Measurements from ENCODE around the gene ITGB8. TPM values are rescaled to one million over a fixed set of nuclear protein-coding genes. Genes with fewer than 3 reads are reported as not detected.

The ITGB8 gene
- total and polyA plus RNA-seq, 2 experiments from 2014 or later, result 3.3 to 9.9 TPM

GRCh38 chr7:20449176-20449575 is 118.5 kb downstream of the ITGB8 start:
- Histone ChIP-seq H2AFZ (no peak overlapping the region), H3K4me1 (ENCODE audit: insufficient read depth) (no peaks in the 10 kb centered on the region), H3K79me2 (ENCODE audit: insufficient read depth) (no peaks in the 10 kb centered on the region), H3K36me3 (ENCODE audit: low read depth) (no peaks in the 10 kb centered on the region), H3F3A (ENCODE audit: insufficient read depth) (no peaks in the 10 kb centered on the region), H4K20me1 (ENCODE audit: insufficient read depth) (no peaks in the 10 kb centered on the region), H3K9ac (no peak overlapping the region), H3K4me3 (no peak overlapping the region), H3K9me2 (ENCODE audit: insufficient read depth) (no peaks in the 10 kb centered on the region), H3K27me3 (replicated peaks; ENCODE audit: insufficient read depth) (0 out of 2 replicates have a peak, but pooled peaks cover 8% of the 10 kb centered on the region), H3K27ac (no peak overlapping the region), H3K9me3 (ENCODE audit: low read depth) (no peaks in the 10 kb centered on the region), H3K4me2 (ENCODE audit: unreplicated experiment) (no peak overlapping the region)
- in situ Hi-C loops (cut with MboI), result no loop called here
- no peak for TF ChIP-seq EZH2 (IDR thresholded peaks at IDR 0.05; ENCODE audit: insufficient read depth, poor library complexity, severe bottlenecking)
- TF ChIP-seq EZH2phosphoT487 (IDR thresholded peaks at IDR 0.05; ENCODE audit: insufficient read depth, low read depth), result no peak
- DNase-seq, result no peak
- WGBS, 2 experiments (ENCODE audit: low coverage in 1 of 2, low lambda C conversion rate in 2 of 2, missing lambda C conversion rate in 2 of 2), result 63% methylated on average over 3 of the region's 3 CpGs

- no peaks in the 10 kb centered on the region for H3K79me2 ChIP-seq (ENCODE audit: insufficient read depth)
- H4K20me1 ChIP-seq (ENCODE audit: insufficient read depth), result no peaks in the 10 kb centered on the region
- no peaks in the 10 kb centered on the region for H3K9me3 ChIP-seq (ENCODE audit: low read depth)
- no peaks in the 10 kb centered on the region for H3K9me2 ChIP-seq (ENCODE audit: insufficient read depth)
- H3K4me2 ChIP-seq (ENCODE audit: unreplicated experiment), result no peak overlapping the region
- 53 to 71% methylated on average over 2 of the region's 2 CpGs for WGBS, 2 experiments (ENCODE audit: low coverage in 1 of 2, low lambda C conversion rate in 2 of 2, missing lambda C conversion rate in 2 of 2)
- H3K4me1 ChIP-seq (ENCODE audit: insufficient read depth), result no peaks in the 10 kb centered on the region
- in situ Hi-C loops (cut with MboI), result no loop called here
- no peak overlapping the region for H2AFZ ChIP-seq
- H3K4me3 ChIP-seq, result no peak overlapping the region
- no peak overlapping the region for H3K27ac ChIP-seq
- H3F3A ChIP-seq (ENCODE audit: insufficient read depth), result no peaks in the 10 kb centered on the region
- 0 out of 2 replicates have a peak, but pooled peaks cover 8% of the 10 kb centered on the region for H3K27me3 ChIP-seq (replicated peaks; ENCODE audit: insufficient read depth)
- DNase-seq, result no peak
- no peaks in the 10 kb centered on the region for H3K36me3 ChIP-seq (ENCODE audit: low read depth)
- TF ChIP-seq EZH2phosphoT487 (IDR thresholded peaks at IDR 0.05; ENCODE audit: insufficient read depth, low read depth), result no peak
- no peak for TF ChIP-seq EZH2 (IDR thresholded peaks at IDR 0.05; ENCODE audit: insufficient read depth, poor library complexity, severe bottlenecking)
- H3K9ac ChIP-seq, result no peak overlapping the region
Observed at GRCh38 chr7:20450536-20450935, 119.8 kb downstream of the ITGB8 start.

- no peak overlapping the region for H3K27ac ChIP-seq
- TF ChIP-seq EZH2 (IDR thresholded peaks at IDR 0.05; ENCODE audit: insufficient read depth, poor library complexity, severe bottlenecking), result no peak
- no peak for TF ChIP-seq EZH2phosphoT487 (IDR thresholded peaks at IDR 0.05; ENCODE audit: insufficient read depth, low read depth)
- no peaks in the 10 kb centered on the region for H3K4me1 ChIP-seq (ENCODE audit: insufficient read depth)
- H4K20me1 ChIP-seq (ENCODE audit: insufficient read depth), result no peaks in the 10 kb centered on the region
- no peak overlapping the region for H3K4me2 ChIP-seq (ENCODE audit: unreplicated experiment)
- H3K79me2 ChIP-seq (ENCODE audit: insufficient read depth), result no peaks in the 10 kb centered on the region
- H3K9ac ChIP-seq, result no peak overlapping the region
- H3K36me3 ChIP-seq (ENCODE audit: low read depth), result no peaks in the 10 kb centered on the region
- no peaks in the 10 kb centered on the region for H3K27me3 ChIP-seq (replicated peaks; ENCODE audit: insufficient read depth)
- H3K9me2 ChIP-seq (ENCODE audit: insufficient read depth), result no peaks in the 10 kb centered on the region
- no peak for DNase-seq
- no peak overlapping the region for H2AFZ ChIP-seq
- H3K4me3 ChIP-seq, result no peak overlapping the region
- no peaks in the 10 kb centered on the region for H3F3A ChIP-seq (ENCODE audit: insufficient read depth)
- no peaks in the 10 kb centered on the region for H3K9me3 ChIP-seq (ENCODE audit: low read depth)
- in situ Hi-C loops (cut with MboI), result no loop called here
- WGBS, 2 experiments (ENCODE audit: low coverage in 1 of 2, low lambda C conversion rate in 2 of 2, missing lambda C conversion rate in 2 of 2), result 34 to 43% methylated on average over 4 of the region's 4 CpGs
Observed at GRCh38 chr7:20454202-20454601, 123.5 kb downstream of the ITGB8 start.

- TF ChIP-seq EZH2phosphoT487 (IDR thresholded peaks at IDR 0.05; ENCODE audit: insufficient read depth, low read depth), result no peak
- TF ChIP-seq EZH2 (IDR thresholded peaks at IDR 0.05; ENCODE audit: insufficient read depth, poor library complexity, severe bottlenecking), result no peak
- Histone ChIP-seq H3K9ac (no peak overlapping the region), H3K9me3 (ENCODE audit: low read depth) (no peaks in the 10 kb centered on the region), H3K4me3 (no peak overlapping the region), H3K9me2 (ENCODE audit: insufficient read depth) (no peaks in the 10 kb centered on the region), H3K27me3 (replicated peaks; ENCODE audit: insufficient read depth) (no peaks in the 10 kb centered on the region), H3K36me3 (ENCODE audit: low read depth) (no peaks in the 10 kb centered on the region), H3K27ac (no peak overlapping the region), H3K4me2 (ENCODE audit: unreplicated experiment) (no peak overlapping the region), H3K4me1 (ENCODE audit: insufficient read depth) (no peaks in the 10 kb centered on the region), H2AFZ (no peak overlapping the region), H3K79me2 (ENCODE audit: insufficient read depth) (no peaks in the 10 kb centered on the region), H4K20me1 (ENCODE audit: insufficient read depth) (no peaks in the 10 kb centered on the region), H3F3A (ENCODE audit: insufficient read depth) (no peaks in the 10 kb centered on the region)
- DNase-seq, result no peak
- in situ Hi-C loops (cut with MboI), result no loop called here
Observed at GRCh38 chr7:20456701-20457100, 126.0 kb downstream of the ITGB8 start.

- H3K79me2 ChIP-seq (ENCODE audit: insufficient read depth), result no peaks in the 10 kb centered on the region
- no peak overlapping the region for H2AFZ ChIP-seq
- H3K9me3 ChIP-seq (ENCODE audit: low read depth), result no peaks in the 10 kb centered on the region
- no peaks in the 10 kb centered on the region for H3K9me2 ChIP-seq (ENCODE audit: insufficient read depth)
- DNase-seq, result no peak
- in situ Hi-C loops (cut with MboI), result no loop called here
- H3K9ac ChIP-seq, result no peak overlapping the region
- no peak overlapping the region for H3K4me3 ChIP-seq
- H4K20me1 ChIP-seq (ENCODE audit: insufficient read depth), result no peaks in the 10 kb centered on the region
- no peaks in the 10 kb centered on the region for H3K36me3 ChIP-seq (ENCODE audit: low read depth)
- H3F3A ChIP-seq (ENCODE audit: insufficient read depth), result no peaks in the 10 kb centered on the region
- TF ChIP-seq EZH2phosphoT487 (IDR thresholded peaks at IDR 0.05; ENCODE audit: insufficient read depth, low read depth), result no peak
- TF ChIP-seq EZH2 (IDR thresholded peaks at IDR 0.05; ENCODE audit: insufficient read depth, poor library complexity, severe bottlenecking), result no peak
- no peaks in the 10 kb centered on the region for H3K4me1 ChIP-seq (ENCODE audit: insufficient read depth)
- H3K27me3 ChIP-seq (replicated peaks; ENCODE audit: insufficient read depth), result no peaks in the 10 kb centered on the region
- H3K27ac ChIP-seq, result no peak overlapping the region
- no peak overlapping the region for H3K4me2 ChIP-seq (ENCODE audit: unreplicated experiment)
- 33 to 39% methylated on average over 1 of the region's 1 CpG for WGBS, 2 experiments (ENCODE audit: low coverage in 1 of 2, low lambda C conversion rate in 2 of 2, missing lambda C conversion rate in 2 of 2)
Observed at GRCh38 chr7:20458521-20458920, 127.8 kb downstream of the ITGB8 start.

All from GM23248 (cell line).